Cardiac muscle cell (in vitro differentiated cells and primary cell): ENCODE measurements around the gene AP2A1. TPM values are rescaled to one million over a fixed set of nuclear protein-coding genes. Genes with fewer than 3 reads are reported as not detected.

Experiments used
- DNase-seq, 2 donors: peaks; one replicate each; pipeline versions ENCODE4 v3.0.0 to v3.0.0-alpha.2; 2010 to 2017; ENCODE audit warnings: low read depth in 1 of 2, low spot score in 1 of 2
- H3K27ac ChIP-seq: fragments of 200-600 bp; sonication (generic); 2 replicates; pipeline ENCODE4 v1.5.1; 2016
- H3K27me3 ChIP-seq: fragments of 200-600 bp; sonication (generic); 2 replicates; pipeline ENCODE4 v1.6.0; 2016; ENCODE audit warnings: control low read depth
- H3K36me3 ChIP-seq: fragments of 200-600 bp; sonication (generic); 2 replicates; pipeline ENCODE4 v1.5.1; 2016; ENCODE audit warnings: control low read depth
- H3K4me1 ChIP-seq: fragments of 200-600 bp; sonication (generic); 2 replicates; pipeline ENCODE4 v1.8.1; 2017; ENCODE audit warnings: low read depth, mild to moderate bottlenecking, mixed run types
- H3K4me3 ChIP-seq: fragments of 200-600 bp; sonication (generic); 2 replicates; pipeline ENCODE4 v1.5.1; 2016; ENCODE audit warnings: mild to moderate bottlenecking
- H3K9me3 ChIP-seq: fragments of 200-600 bp; sonication (generic); 2 replicates; pipeline ENCODE4 v1.5.1; 2017; ENCODE audit warnings: low read depth, mild to moderate bottlenecking, control low read depth
- CTCF ChIP-seq: IDR thresholded peaks from 2 replicates; pipeline ENCODE4 v1.5.1; 2012; ENCODE audit warnings: low read depth, mild to moderate bottlenecking, low read length
- polyA plus RNA-seq: library from polyadenylated mRNA; unstranded; fragments of >200 nt; fragmentation: Nextera tagmentation; extraction: Ambion mirVana; gene quantifications from 2 replicates; pipeline ENCODE4 v1.2.1, GENCODE V29; 2016
- total RNA-seq: library from RNA; depleted of rRNA; stranded (reverse); fragments of >200 nt; gene quantifications from 2 replicates; pipeline ENCODE4 v1.2.3, GENCODE V29; 2016

AP2A1 gene
- total and polyA plus RNA-seq, 2 experiments from 2014 or later: 78.0 to 153 TPM

- no peaks in the 10 kb centered on the region for H3K27me3 ChIP-seq
- H3K36me3 ChIP-seq: peaks cover 30% of the 10 kb centered on the region
- H3K4me3 ChIP-seq: no peak overlapping the region
- no peak for DNase-seq
- no peak for TF ChIP-seq CTCF
- no peaks in the 10 kb centered on the region for H3K4me1 ChIP-seq
- no peaks in the 10 kb centered on the region for H3K9me3 ChIP-seq
- H3K27ac ChIP-seq: no peak overlapping the region
These were observed 26.7 kb downstream of the AP2A1 start for GRCh38 chr19:49793561-49793840.

GRCh38 chr19:49795615-49796014 is 28.8 kb downstream of the AP2A1 start:
- no peak for DNase-seq
- Histone ChIP-seq H3K27me3 (no peaks in the 10 kb centered on the region), H3K9me3 (no peaks in the 10 kb centered on the region), H3K4me3 (no peak overlapping the region), H3K36me3 (peaks cover 39% of the 10 kb centered on the region), H3K4me1 (no peaks in the 10 kb centered on the region), H3K27ac (no peak overlapping the region)
- TF ChIP-seq CTCF: no peak

GRCh38 chr19:49798574-49798973 is 31.8 kb downstream of the AP2A1 start:
- H3K4me3 ChIP-seq: no peak overlapping the region
- no peak for TF ChIP-seq CTCF
- no peaks in the 10 kb centered on the region for H3K27me3 ChIP-seq
- DNase-seq: no peak
- H3K9me3 ChIP-seq: no peaks in the 10 kb centered on the region
- H3K4me1 ChIP-seq: no peaks in the 10 kb centered on the region
- H3K36me3 ChIP-seq: peaks cover 38% of the 10 kb centered on the region
- no peak overlapping the region for H3K27ac ChIP-seq

GRCh38 chr19:49799271-49799797 is 32.5 kb downstream of the AP2A1 start:
- no peak overlapping the region for H3K27ac ChIP-seq

GRCh38 chr19:49799798-49800376 is 33.1 kb downstream of the AP2A1 start:
- no peaks in the 10 kb centered on the region for H3K9me3 ChIP-seq
- no peaks in the 10 kb centered on the region for H3K4me1 ChIP-seq
- DNase-seq: no peak
- no peak overlapping the region for H3K4me3 ChIP-seq
- TF ChIP-seq CTCF: peak; percentile 7
- peaks cover 34% of the 10 kb centered on the region for H3K36me3 ChIP-seq
- no peak overlapping the region for H3K27ac ChIP-seq
- no peaks in the 10 kb centered on the region for H3K27me3 ChIP-seq

More at GRCh38 chr19:49799271-49799797, 32.5 kb downstream of the AP2A1 start:
- Histone ChIP-seq H3K4me1 (no peaks in the 10 kb centered on the region), H3K9me3 (no peaks in the 10 kb centered on the region), H3K27me3 (no peaks in the 10 kb centered on the region), H3K4me3 (no peak overlapping the region), H3K36me3 (peaks cover 37% of the 10 kb centered on the region)
- DNase-seq: no peak
- no peak for TF ChIP-seq CTCF
